HG02571 (cell line): ENCODE results near the gene DDX31.

ENCODE experiments used
- ATAC-seq: cut with Tn5 transposase; IDR thresholded peaks from one replicate; pipeline ENCODE4 v1.9.1; 2021; ENCODE audit warnings: mild to moderate bottlenecking, moderate library complexity; ENCODE audit not compliant: unreplicated experiment

The DDX31 gene

DNA sequence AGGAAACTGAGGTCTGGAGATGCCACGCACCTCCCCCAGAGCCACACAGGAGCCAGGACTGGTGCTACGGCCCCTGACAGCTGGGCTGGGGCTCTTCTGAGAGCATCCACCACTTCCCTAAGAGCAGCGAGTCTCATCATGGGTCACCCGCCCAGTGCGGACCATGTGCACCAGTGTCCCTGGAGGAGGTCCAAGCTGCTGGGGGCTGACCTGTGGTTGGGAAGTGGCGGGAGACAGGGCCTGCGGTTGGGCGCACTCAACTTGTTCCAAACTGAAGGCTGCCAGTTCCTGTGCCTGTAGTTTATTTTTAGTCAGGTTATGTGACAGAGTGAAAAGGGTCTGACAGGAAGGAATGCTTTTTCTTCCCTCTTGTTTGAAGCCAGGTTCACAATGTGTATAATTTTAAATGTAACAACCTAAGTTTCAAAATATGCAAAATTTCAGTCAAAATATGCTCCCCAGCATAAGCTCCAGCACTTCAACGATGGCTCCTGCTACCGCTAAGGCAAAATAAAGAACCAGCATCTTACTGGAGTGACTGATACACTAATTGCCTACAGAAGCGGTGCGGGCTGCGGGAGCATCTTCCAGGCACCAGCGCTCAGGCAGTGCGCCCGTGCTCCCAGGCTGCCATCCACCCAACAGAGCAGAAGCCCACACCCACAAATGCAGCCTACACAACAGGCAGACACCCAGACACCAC lies 72.6 kb downstream of the DDX31 start:
- no peak for ATAC-seq

DNA sequence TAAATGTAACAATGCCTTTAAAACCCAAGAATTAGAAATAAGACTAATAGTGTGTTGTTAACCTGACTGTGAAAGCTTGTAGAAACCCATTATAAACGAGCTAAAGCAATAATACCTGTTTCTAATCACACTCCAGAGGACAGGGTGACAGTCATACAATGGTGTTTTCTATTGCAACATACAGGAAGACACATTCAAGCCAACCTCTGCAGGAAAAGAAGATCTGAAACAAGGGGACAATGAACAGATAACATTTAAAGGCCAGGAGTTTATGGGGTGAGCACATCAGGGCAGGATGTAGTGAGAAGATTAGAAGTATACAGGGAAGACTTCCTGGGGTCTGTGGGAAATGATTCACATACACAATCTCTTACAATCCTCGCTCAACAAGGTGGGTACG lies 73.6 kb downstream of the DDX31 start:
- no peak for ATAC-seq

DNA sequence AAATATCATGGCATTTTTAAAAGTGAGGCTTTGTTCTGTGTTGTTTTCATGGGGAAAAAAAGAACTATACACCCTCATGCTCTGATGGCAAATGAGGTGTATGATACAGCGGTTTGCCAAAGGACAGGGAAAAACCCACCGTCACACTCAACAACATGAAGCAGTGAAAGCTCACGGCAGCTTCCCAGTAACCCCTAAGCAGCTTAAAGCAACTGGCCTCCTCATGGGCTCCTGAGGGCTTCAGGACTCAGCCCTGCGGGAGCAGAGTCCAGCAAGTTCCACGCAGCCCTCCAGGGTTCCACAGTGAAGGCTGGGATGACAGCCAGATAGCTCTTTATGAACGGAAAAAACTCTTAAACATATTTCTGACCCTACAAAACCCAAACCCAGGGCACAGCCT lies 74.5 kb downstream of the DDX31 start:
- no peak for ATAC-seq

DNA sequence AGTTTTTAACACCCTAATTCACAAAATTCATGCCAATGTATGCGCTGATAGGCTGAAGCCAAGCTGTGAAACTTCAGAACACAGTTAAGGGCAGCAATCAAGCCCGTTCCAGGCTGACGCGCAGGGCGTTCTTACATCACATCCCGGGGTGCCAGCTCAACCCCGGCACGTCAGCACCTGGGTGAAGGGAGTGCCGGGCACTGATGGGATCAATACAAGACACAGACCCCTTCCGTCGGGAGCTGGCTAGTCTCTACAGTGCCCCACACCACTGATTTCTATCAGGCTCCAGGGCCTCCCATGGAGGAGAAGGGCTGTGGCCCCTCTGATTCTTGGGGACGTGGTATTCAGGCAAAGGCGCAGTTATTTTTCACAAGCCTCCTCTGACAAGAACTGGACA lies 75.4 kb downstream of the DDX31 start:
- no peak for ATAC-seq

DNA sequence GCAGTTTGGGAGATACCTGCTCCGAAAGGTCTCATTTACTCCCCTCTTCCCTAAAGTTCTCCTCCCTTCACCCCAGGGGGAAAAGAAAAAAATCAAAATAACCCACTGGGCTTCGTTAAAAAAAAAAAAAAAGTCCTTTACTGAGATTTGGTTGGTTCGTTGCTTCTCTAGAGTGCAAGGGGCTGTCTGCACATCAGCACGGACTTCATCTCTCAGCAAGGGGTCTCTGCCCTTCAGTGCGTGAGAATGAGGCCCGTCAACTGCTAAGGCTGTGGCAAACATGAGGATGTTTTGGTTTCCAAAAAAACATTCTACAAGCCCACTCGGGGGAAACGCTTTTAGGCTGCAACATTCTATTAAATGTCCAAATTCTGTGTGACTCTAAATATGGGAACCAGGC lies 77.3 kb downstream of the DDX31 start:
- ATAC-seq = no peak

DNA sequence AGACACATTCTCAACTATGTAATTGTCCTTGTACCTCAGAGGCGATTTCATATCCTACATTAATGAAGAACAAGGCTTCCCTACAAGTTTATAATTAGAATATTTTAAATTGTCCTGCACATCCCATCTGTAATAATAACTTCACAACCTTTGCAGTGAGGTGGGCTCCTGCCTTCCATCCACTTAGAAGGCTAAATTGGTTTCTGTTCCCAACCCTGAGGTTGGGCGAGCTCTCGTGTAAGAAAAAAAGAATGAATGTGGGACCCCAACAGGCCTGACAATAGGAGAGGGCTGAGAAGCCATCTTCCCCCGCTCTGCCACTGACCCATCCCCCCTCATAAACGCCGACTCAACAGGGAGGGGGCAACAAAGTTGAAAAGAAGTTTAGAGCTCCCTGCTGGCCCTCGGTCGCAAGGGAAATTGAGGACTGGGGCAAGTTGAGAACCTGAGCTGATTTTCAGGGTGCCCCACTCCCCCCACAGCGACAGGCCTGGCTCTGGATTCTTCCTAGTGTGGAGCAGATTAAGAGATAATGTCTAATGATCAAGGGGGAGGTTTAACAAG lies 78.0 kb downstream of the DDX31 start:
- ATAC-seq = no peak

DNA sequence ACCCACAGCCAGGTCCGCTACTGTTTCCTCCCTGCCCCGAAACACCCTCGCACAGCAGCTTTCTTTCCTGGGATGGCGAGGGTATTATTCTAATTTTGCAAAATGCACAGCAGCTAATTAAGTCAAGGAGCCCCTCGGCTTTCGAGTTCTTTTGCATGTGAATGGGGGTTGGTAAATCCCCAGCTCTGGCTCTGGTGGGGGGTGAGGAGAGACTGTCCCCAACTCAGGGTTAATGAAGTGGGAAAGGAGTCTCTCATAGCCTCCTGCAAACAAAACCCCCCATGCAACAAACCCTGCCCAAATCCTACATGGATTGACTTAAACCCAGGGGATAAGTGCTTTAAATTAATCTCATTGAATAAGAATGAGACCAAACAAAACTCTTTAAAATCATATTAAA lies 78.5 kb downstream of the DDX31 start:
- no peak for ATAC-seq

DNA sequence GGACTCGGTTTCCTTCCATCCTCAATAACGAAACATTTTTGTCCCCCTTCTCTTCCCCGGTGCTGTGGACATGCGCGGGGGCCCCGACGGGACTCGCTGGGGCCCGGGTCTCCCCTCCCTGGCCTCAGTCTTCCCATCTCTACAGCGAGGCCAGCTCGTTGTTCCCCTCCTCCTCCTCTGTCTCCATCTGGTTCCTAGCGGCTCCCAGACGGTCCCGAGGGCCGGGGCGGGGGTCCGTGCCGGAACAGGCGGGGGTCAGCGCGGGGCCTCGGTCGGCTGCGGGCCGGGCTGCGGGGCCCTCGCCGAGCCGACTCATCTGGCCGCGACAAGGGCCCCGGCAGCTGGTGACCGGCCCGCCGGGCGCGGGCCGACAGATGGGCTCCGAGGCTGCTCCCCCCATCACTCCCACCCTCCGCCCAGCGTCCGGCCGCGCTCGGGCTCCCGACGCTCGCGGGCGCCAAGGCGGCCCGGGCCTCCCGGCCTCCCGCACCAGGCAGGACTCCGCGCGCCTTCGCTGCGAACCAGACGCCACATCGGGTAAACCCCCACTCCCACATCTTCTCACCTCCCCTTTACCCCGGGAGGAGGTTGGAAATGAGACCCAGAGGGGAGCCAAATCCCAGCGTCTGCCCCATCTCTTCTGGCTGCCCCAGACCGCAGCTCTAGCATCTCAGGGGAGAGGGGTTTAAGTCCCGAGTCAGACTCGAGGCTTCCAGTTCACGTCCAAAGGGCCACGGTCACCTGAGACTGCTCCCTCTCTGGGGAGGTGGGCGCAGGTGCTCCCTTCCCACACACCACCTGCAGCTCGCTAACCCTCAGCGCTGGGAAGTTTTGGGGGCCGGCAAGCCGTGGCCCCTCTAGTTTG lies 79.2 kb downstream of the DDX31 start:
- ATAC-seq = no peak

DNA sequence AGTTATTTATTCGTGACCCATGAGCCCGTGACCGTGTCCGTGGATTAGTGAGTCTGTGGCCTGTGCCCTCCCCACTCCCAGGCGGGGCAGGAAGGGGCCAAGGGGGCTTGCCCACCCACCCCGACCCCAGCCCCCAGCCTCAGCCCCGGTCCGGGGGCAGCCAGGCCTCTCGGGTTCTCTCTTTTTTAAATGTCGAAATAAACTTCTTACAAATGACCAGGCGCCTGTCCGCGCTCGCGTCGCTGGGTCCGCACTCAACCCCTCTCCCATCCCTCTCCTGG lies 79.8 kb downstream of the DDX31 start:
- no peak for ATAC-seq

DNA sequence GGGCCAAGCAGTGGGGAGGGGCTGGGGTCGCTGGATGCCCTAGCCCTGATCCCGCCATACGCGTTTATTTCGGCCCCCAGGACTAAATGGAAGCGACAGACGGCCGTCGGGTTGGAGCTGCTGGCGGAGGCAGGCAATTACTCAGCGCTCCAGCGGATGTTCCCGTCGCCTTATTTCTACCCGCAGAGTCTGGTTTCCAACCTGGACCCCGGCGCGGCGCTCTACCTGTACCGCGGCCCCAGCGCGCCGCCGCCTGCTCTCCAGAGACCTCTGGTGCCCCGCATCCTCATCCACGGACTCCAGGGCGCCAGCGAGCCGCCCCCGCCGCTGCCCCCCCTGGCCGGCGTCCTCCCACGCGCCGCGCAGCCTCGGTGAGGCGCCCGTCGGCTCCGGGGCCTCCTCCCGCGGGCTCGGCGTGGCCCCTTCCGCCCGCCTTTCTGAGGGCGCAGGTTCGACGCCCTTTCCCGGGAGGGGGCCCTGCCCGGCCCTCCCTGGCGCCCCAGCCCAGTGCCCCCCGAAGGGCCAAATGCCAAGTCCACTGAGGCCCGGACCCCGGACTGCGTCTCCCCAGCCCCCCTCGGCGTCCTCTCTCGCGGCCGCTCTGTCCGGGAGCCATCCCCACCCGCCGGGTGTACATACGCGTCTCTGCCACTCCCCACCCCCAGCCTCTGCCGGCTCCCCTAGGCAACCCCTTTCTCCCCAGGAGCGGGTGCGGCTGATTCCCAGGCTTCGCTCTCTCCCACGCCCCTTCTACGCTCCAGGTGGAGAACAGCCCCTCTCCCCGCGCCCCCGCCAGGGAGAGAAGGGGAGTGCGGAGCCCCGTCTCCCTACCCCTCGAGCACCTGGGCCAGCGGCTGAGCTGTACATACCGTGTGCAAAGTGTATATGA lies 80.4 kb downstream of the DDX31 start:
- ATAC-seq = no peak

DNA sequence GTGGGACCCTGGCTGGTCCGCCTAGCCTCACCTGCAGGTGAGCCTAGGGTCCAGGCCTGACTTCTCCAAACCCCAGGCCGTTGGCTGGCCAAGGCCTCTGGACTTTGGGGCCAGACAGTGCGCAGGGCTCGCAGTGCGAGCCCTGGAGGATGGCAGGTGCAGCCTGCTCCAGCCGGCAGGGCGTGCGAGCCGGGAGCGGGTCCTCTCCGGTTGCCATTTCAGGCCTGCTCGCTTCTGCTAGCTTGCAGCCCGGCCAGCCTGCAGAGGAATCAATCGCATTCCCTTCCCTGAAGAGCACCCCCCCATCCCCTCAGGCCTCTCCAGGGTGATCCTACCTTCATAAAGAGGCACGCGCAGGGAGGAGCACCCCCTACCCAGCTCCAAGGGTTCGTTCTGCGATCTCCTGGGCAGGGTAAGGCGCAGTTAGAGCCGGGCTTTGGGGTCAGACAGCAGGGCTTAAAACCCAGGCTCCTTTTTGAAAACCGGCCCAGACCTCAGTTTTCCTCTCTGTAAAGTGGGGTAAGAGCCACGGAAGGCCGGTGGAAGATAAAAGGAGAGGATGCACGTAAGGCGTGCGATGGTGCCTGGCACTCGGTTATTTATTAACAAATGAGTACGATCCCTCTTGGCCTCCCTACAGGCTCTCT lies 81.2 kb downstream of the DDX31 start:
- no peak for ATAC-seq

DNA sequence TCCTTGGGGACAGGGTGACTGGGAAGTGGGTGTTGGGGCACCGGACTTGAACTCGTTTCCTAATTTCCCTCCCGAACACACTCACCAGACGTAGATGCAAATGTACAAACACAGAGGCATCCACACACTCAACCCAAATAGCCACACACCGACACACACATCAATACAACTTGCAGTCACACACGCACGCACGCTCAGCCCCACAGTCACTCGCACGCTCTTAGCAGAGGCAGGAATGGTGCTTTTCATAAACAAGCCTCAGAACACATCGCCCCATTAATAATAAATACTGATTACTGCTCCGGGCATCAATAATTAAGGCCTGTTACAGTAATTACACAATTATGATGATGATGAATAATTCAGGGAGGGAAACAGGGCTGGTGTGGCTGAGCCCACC lies 81.7 kb downstream of the DDX31 start:
- no peak for ATAC-seq

DNA sequence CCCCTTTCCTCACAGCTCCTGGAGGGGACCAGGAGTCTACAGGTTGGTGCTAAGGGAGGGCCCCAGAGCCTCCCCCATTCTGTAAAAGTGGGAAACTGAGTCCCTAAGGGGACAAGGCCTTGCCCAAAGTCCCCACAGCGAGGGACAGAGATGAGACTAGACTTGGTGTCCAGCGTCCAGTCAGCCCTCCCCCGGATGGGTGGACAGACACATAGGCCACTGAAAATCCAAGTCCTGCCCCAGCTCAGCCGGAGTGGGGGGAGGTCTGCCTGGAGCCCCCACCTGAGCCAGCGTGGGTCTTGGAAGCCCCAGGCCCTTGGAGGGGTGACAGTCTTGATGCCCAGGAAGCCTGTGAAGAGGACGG lies 82.2 kb downstream of the DDX31 start:
- no peak for ATAC-seq

DNA sequence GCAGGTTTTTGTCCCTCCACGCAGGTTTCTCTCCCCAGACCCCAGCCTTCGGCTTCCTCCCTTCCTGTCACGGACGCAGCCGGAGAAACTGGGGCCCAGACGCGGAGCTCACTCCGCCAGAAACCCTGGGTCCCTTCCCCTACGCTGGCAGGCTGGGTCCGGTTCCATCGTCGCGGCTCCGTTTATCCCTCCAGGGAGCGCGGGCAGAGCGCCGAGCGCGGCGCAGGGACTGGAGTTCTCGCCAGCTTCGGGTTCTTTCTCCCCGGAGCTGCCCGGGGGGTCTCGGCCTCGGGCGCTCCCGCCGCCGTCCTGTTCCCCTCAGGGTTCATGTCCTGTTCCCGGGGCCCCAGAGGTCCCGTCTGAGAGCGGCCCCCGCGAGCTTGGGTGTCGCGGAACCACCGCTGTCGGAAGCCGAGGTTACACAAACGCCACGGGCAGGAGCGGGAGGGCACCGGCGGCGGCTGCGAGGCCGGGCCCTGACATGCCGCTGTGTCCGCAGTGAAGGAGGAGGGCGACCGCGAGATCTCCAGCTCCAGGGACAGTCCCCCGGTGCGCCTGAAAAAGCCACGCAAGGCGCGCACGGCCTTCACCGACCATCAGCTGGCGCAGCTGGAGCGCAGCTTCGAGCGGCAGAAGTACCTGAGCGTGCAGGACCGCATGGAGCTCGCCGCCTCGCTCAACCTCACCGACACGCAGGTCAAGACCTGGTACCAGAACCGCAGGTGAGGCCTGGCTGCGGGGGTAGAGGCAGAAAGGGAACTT lies 82.8 kb downstream of the DDX31 start:
- ATAC-seq = no peak

DNA sequence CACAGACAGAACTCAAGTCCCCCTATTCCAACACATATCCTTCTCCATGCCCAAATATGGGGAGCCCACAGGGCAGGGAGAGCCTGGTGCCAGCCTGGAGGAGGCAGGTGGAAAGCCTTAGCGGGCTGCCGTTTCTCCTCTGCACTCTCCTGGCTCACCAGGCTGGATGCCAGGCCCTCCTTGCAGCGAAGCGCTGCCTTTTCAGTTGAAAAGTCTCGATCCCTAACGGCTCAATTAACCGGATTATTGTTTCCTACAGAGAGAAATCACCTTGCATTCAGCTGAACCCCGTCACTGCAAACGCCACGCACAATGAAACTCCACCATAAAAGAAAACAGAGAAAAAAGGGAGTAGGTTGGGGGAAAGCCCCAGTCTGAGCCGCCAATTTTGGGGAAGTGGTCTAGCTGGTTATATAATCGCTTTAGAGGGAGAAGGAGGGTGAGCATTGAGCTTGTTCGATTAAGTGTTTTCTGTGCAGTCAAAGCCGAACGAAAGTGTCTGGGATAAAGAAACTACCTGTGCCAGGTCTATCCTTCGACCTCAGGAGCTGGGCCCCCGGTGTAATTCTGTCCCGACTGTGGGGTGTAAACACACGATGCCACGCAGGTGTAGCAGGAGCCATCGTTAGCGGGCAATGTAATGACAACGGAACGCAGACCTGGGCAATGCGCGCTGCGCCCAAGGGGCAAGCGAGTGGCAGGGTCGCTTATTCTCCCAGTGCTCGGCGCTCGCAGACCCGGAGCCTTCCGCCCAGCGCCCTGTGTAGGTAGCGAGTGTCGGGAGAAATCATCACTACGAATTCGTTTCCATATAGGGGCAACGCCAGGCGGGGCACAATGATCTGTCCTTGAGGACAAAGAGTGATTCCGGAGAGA lies 83.6 kb downstream of the DDX31 start:
- ATAC-seq = no peak

DNA sequence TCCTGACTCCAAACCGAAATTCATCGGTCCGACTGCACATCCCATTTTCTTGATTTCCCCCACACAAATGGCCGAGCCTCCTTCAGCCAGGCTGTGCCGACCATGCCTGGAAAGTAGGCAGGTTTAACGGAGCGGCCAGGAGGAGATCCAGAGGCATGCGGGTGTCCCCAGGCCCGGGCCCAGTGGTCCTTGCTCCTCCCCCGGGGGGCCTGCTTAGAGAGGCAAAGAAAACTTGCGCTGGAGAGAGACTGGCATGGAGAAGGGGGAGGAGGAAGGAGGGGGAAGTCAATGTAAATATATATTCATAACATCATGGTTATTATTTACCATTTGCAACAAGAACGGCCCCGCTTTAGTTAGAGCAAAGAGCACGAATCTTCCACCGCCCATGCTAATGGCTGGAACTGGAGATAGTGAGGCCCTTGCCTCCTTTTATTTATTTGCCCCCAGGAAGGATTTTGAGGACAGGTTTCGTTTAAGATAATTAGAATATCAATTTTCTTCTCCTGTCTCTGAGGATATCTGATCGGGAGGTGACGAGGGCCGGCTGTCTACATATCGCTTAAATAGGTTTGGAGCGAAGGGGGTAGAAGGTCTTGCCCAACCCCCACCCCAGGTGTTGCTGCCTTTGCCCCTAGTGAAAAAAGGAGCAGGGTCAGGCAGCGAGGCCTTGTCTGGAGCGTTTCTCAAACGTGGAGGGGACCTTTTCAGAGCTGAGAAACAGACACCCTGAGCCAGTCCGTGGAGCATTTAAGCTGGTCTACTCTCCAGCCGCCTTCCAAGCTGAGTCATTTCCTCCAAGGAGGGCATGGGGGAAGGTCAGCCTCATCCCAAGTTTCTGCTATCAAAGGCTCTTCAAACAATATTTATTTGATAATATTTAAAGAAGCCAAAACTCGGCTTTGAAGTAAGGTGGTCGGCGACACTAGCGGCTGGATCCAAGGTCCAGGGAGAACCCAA lies 84.9 kb downstream of the DDX31 start:
- ATAC-seq = no peak

DNA sequence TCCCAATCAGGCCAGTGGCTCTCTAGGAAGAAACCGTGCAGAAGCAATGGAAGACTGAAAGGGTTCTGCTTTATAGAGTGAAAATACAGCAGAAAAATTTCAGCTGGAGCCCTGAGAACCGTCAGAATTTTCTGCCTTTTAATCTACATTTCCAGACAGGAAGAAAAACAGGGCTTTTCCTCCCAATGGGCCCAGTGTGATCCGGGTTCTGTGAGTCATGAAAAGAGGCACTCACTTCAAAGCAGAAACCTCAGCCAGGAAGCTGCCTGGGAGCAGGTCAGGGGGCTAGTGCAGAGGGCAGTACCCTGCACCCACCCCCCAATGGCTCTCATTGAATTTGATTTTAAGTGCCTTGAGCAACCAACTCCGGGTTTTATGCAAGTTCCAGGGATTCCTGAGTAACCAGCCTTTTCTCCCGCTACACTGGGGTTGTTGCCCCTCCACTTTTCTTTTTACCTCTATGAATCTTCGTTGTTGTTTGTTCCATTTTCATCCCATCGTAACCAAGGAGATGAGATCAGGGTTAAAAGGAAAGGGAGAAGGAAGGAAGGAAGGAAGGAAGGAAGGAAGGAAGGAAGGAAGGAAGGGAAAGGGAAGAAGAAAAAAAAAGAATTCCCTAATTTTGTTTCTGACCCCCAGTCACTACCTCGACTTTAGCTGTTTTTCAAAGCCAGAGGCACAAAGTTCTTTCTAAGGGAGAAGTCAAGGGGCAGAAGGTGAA lies 86.0 kb downstream of the DDX31 start:
- no peak for ATAC-seq
